GM19023 (cell line): Measurements from ENCODE around the gene LIPT1.
A peak's percentile ranks its signal among the peaks of the same experiment; 100 is the strongest.
"Not testable (repeated sequence)": the region's sequence is repeated elsewhere in the genome, so short reads cannot be mapped to it uniquely, and the experiment has no call there.

ENCODE experiments used
- ATAC-seq: cut with Tn5 transposase; IDR thresholded peaks from one replicate; pipeline ENCODE4 v1.9.1; 2021; ENCODE audit warnings: mild to moderate bottlenecking, moderate library complexity; ENCODE audit not compliant: unreplicated experiment

LIPT1 gene

GRCh38 chr2:99154643-99155536, at the start of gene LIPT1, which contains the start of gene TSGA10:
Gene LIPT1 (plus strand): TSS chr2:99154967. CDS start chr2:99161958, 6,991 bp downstream.
Gene TSGA10 (minus strand): TSS chr2:99154942. CDS start chr2:99109439, 45,503 bp downstream.
- ATAC-seq: peak; percentile 97

GRCh38 chr2:99106913-99107312, 47.9 kb upstream of the LIPT1 start:
- ATAC-seq: no peak

DNA sequence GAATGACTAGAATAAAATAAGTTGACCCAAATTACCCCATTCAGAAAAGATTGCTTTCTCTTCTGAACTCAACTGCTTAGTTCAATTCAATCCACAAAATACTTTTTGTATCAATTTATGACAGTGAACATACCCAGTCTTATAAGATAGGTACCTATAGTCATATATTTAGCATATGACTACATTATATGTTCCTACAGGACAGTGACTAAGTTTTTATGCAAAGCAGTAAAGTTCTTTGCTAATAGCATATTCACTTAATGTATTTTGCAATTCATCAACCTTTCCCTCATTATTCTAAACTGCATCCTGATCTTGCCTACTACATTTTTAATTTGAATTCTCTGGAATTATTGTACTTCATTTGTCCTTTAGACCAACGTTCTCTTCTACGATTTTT, 43.5 kb upstream of the LIPT1 start:
- ATAC-seq: no peak

- ATAC-seq: no peak
Measured at GRCh38 chr2:99111945-99112344, 42.8 kb upstream of the LIPT1 start.

DNA sequence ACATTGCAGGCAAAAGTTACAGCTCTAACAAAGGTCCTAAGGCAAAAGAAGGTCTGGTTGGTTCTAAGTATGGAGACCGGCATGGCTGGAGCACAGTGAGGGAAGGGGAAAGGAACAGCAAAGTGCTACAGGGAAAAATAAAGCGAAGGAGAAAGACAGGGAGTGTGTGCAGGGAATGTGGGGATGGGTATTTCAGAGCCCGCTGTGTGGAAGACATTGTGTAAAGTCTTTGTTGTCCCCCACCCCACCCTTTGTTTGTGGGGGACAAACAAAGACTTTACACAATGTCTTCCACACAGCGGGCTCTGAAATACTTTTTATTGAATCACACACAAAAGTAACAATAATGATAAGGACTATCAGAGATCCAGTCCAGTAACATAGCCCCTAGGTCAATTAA, 42.1 kb upstream of the LIPT1 start:
- ATAC-seq: no peak

GRCh38 chr2:99127981-99128380, 26.8 kb upstream of the LIPT1 start:
- ATAC-seq: no peak

- ATAC-seq: not testable (repeated sequence)
Measured at GRCh38 chr2:99135044-99135556, 19.7 kb upstream of the LIPT1 start.

- no peak for ATAC-seq
Measured at GRCh38 chr2:99139003-99139402, 15.8 kb upstream of the LIPT1 start.

DNA sequence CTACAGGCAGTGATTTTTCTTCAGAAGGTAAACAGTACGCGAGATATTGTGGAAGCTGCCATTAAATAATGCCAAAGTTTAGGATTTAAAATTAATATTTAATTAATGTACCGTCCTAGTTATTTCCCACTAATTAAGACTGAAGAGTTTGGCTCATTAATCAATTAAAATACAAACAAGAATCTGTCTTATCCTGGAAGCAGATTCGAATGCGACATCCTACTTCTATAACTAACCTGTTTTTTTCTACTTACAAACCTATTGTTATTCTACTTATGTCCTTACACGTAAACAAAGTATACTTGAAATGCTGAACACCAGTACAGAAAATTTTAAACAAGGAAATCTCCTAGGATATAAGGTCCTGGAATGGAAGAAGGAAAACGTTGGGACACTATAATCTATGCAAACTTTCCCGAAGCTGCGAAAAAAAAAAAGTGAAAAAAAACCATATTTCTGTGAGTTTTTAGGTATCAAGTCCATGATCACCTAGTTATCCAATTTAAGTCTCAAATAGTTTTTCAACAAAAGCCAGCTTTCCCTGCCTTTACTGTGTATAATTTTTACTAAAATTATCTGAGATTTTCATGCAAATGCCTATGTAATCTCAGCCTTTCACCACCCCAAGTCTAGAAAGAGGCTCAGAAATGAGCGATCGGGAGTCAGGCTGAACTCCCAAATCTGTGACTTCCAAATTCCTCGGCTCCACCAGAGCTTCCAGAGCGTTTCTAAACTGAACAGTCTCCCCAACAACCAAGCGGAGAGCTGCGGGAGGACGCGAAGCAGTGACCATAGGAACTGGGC, 14.5 kb upstream of the LIPT1 start:
- ATAC-seq: no peak

GRCh38 chr2:99140860-99141109, 14.0 kb upstream of the LIPT1 start:
- no peak for ATAC-seq

- ATAC-seq: peak; percentile 90
Measured at GRCh38 chr2:99141110-99142108, 13.4 kb upstream of the LIPT1 start, which contains the start of gene C2orf15. Gene C2orf15 (plus strand): TSS chr2:99141707. CDS start chr2:99150559, 8,852 bp downstream.

- ATAC-seq: no peak
Measured at GRCh38 chr2:99150706-99151105, 4.1 kb upstream of the LIPT1 start.

- no peak for ATAC-seq
Measured at GRCh38 chr2:99152199-99152895, 2.4 kb upstream of the LIPT1 start.

GRCh38 chr2:99153921-99154604, 704 bp upstream of the LIPT1 start:
- ATAC-seq: no peak

- no peak for ATAC-seq
Measured at GRCh38 chr2:99156891-99157290, 2.1 kb downstream of the LIPT1 start.

DNA sequence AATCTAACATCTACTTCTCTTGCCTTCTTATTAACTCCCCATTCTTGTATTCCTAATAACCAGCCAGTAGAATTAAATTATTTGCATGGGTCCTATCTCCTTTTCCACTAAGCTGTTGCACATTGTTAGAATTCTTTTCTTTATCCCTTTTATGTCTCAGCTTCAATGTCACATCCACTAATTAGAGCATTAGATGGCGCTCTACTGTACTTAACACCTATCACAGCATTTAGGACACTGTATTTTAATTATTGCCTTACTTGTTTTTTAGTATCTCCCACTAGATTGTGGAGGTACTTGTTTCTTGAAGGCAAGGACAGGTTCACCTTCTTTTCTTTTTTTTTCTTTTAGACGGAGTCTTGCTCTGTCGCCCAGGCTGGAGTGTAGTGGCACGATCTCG, 3.8 kb downstream of the LIPT1 start:
- no peak for ATAC-seq

- no peak for ATAC-seq
Measured at GRCh38 chr2:99159594-99159993, 4.8 kb downstream of the LIPT1 start.

GRCh38 chr2:99166218-99166617, 11.5 kb downstream of the LIPT1 start:
- ATAC-seq: no peak

- ATAC-seq: no peak
Measured at GRCh38 chr2:99169534-99169933, 14.8 kb downstream of the LIPT1 start.
